Hepatocyte (in vitro differentiated cells): ENCODE measurements around the gene DDTL.
"Not testable (repeated sequence)": the region's sequence is repeated elsewhere in the genome, so short reads cannot be mapped to it uniquely, and the experiment has no call there.

ENCODE experiments used
- CTCF ChIP-seq: fragments of 200-600 bp; sonication (generic); IDR thresholded peaks from 2 replicates; pipeline ENCODE4 v1.5.1; 2016; ENCODE audit warnings: antibody characterized with exemption, mild to moderate bottlenecking; ENCODE audit not compliant: poor library complexity
- EZH2 ChIP-seq: fragments of 200-600 bp; sonication (generic); IDR thresholded peaks from 2 replicates; pipeline ENCODE4 v1.6.1; 2016; ENCODE audit warnings: antibody characterized with exemption, mild to moderate bottlenecking, borderline replicate concordance
- EZH2phosphoT487 ChIP-seq: fragments of 200-600 bp; sonication (generic); IDR thresholded peaks from one replicate; pipeline ENCODE4 v1.6.1; 2018; ENCODE audit warnings: antibody characterized with exemption, mild to moderate bottlenecking, low read depth, moderate library complexity; ENCODE audit not compliant: unreplicated experiment, severe bottlenecking

DNA sequence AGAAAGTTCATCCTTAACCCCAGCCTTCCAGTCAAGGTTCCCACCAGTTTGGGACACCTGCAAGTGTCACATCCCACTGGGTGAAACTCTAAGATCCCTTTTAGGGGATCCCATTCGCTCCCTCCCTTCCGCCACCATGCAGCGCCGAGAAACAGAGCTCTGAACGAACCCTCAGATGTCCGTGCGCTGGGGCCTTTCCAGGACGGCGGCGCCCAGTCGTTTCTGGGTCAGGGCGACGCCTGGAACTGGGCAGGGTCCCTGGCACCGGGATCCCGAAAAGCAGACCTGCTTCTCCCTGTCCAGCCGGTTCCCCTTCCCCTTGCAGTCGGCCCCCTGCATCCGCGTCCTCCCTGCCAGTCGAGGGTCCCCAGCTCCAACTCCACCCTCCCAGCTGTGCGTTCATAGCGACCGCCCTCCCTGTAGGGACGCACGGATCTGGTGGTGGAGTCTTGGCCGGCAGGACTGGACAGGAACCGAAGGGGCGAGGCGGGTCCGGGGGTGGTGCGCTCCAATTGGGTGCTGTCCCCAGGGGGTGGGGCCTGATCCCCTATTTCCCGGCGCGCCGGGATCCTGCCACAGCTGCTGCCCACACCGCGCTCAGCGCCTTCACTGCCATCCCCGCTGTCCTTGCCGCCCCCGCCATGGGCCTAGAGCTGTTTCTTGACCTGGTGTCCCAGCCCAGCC is 13.0 kb downstream of the DDTL start, which contains the start of gene GSTT2:
- TF ChIP-seq CTCF, EZH2, EZH2phosphoT487: not testable (repeated sequence)
